Activated T-cell treated with anti-CD3 and anti-CD28 coated beads for 1 hour (primary cell): Measurements from ENCODE around the gene NUP188.
"Not testable (repeated sequence)": the region's sequence is repeated elsewhere in the genome, so short reads cannot be mapped to it uniquely, and the experiment has no call there.

Experiments
- DNase-seq: peaks from one replicate; pipeline ENCODE4 v3.0.0-alpha.2; 2020; ENCODE audit warnings: low read depth

NUP188 gene

DNA sequence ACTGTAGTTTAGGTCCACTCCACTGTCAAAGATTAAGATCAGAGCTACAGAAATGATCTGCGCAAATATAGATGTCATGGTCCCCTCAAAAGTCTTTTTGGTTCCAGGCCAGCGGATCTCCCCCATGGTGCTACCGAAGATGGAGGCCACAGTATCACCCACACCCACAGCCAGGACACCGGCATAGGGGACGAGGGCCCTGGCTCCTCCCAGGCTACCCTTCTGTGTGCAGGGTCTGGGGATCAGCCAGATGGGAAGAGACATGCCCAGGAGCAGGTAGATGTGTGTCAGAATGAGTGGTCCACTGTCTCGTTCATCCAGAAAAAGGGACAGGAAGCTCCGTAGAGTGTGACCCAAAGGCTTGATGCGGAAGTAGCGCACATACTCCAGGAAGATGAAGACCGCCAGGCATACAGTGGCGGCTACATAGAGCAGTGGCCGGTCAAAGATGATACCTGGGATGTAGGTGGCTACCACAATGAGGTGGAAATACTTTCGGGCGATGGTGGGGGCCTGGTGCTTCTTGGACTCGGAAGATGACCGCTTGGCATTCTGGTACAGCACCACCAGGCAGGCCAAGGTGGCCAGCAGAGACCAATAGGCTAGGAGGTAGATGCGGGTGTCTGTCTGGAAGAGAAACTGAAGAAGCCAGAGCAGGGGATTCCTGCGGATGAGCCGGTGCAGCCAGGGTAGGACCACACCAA lies 1.5 kb upstream of the NUP188 start:
- no peak for DNase-seq

- no peak for DNase-seq
These were observed 775 bp upstream of the NUP188 start for GRCh38 chr9:128946571-128947276.

- DNase-seq, result no peak
These were observed 297 bp upstream of the NUP188 start for GRCh38 chr9:128947277-128947526.

DNA sequence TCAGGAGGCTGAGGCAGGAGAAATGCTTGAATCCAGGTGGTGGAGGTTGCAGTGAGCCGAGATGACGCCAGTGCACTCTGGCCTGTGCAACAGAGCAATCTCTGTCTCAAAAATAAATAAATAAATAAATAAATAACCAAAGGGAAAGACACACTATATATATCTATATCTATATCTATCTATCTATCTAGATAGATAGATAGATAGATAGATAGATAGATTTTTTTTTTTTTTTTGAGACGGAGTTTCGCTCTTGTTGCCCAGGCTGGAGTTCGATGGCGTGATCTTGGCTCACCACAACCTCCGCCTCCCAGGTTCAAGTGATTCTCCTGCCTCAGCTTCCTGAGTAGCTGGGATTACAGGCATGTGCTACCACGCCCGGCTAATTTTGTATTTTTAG lies 13.9 kb downstream of the NUP188 start:
- DNase-seq, result not testable (repeated sequence)

- no peak for DNase-seq
These were observed 22.0 kb downstream of the NUP188 start for GRCh38 chr9:128969491-128969890.

DNA sequence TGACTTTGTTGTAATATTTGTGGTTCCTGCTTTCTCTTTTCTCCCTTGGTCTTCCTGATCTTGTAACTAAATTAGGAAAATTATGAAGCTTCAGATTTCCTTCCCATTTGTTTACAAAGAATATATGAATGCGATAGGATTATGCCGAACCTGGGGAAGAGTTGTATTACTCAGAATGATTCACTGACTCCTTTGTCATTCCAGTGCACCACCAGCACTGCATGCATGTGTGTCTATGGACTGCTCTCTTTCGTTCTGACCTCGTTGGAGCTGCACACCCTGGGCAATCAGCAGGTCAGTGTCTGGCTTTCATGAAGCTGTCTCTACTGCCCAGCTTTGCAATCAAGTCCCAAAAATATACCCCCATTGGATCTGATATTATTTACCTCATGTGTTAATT lies 25.5 kb downstream of the NUP188 start:
- DNase-seq, result no peak

DNA sequence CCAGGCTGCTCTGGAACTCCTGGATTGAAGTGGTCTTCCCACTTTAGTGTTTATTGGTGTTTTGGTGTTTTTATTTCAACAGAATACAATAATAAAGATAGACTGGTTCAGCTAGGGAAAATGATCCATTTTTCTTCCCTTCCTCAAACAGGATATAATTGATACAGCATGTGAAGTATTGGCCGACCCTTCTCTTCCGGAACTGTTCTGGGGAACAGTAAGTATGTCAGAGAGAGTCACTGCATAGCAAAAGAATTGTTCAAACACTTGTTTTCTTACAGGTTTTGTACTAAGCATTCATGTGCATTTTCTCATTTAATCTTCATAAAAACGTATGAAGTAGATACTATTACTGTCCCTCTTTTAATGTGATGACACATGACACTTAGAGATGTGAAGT lies 31.6 kb downstream of the NUP188 start:
- no peak for DNase-seq

GRCh38 chr9:128983536-128983935 lies 36.0 kb downstream of the NUP188 start:
- no peak for DNase-seq

- no peak for DNase-seq
These were observed 39.2 kb downstream of the NUP188 start for GRCh38 chr9:128986671-128987070.

GRCh38 chr9:128987805-128988204 lies 40.3 kb downstream of the NUP188 start:
- no peak for DNase-seq

- no peak for DNase-seq
These were observed 45.5 kb downstream of the NUP188 start for GRCh38 chr9:128992995-128993394.

DNA sequence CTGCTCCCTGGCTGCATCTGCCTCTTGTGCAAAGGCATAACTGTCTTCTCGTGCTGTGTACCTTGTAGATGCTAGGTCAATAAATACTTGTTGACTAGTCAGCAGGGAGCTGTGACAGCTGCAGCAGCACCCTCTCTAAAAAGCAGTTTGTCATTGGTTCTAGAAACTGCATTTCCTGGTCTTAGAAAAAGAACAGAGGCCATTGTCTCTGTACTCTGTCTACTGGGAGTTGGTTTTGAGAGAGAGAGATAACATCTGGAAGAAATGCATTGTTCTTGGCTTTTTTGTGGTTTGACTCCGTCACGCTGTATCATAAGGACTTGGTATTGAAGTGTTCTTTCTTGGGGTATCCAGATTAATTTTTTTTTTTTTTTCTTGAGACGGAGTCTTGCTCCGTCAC lies 48.3 kb downstream of the NUP188 start:
- DNase-seq, result no peak

DNA sequence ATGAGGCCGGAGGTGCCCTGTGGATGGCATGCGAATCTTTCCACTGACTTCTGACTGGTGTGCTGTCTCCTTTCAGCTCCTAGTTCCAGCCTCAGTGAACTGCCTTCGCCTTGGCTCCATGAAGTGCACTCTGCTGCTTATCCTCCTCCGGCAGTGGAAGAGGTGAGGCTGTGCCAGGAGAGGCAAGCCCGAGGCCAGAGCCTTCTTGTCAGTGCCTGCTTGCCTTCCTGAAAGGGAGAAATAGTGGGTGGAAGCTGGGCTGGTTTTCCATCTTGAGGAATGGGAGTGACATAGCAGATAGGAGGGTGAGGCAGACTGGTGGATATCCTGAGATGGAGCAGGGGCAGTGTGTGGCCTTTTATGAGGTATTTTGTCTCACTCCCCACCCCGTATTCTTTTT lies 51.0 kb downstream of the NUP188 start:
- no peak for DNase-seq

GRCh38 chr9:128999581-129000206 lies 52.2 kb downstream of the NUP188 start:
- DNase-seq, result no peak

GRCh38 chr9:129001504-129002325 lies 54.2 kb downstream of the NUP188 start:
- DNase-seq, result no peak

- no peak for DNase-seq
These were observed 55.5 kb downstream of the NUP188 start for GRCh38 chr9:129002992-129003391.

DNA sequence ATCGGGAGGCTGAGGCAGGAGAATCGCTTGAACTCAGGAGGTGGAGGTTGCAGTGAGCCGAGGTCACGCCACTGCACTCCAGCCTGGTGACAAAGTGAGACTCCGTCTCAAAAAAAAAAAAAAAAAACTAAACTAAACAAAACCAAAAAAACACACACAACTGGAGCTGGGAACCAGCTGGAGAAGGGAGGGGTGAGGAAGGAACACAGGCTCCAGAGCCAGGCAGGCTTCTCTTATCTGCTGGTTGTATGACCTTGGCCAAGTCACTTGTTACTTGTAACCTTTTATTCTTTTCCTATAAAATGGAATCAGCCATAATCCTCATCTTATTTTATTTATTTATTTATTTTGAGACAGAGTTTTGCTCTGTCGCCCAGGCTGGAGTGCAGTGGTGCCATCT lies 56.7 kb downstream of the NUP188 start:
- not testable (repeated sequence) for DNase-seq

DNA sequence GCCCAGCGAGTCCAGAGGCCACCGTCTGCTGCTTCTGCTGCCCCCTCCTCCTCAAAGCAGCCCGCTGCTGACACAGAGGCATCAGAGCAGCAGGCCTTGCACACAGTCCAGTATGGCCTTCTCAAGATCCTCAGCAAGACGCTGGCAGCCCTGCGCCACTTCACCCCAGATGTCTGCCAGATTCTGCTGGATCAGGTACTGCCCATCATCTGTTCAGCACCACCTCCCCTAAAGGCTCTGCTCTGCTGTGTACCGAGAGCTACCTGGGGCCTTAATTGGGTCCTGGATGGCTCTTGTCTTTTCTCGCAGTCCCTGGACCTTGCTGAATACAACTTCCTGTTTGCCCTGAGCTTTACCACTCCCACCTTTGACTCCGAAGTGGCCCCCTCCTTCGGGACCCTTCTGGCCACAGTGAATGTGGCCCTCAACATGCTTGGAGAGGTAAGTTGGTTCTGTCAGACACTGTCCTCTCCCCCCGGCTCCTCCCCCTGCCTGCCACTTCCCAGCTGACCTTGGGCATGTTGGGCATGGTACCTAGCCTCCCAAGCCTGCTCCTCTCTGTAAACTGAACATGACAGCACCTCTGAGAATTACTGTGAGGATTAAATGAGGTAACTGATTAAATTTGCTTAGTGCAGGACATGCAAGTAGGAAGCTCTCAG lies 58.0 kb downstream of the NUP188 start:
- no peak for DNase-seq

- DNase-seq, result peak; percentile 18
These were observed 59.0 kb downstream of the NUP188 start for GRCh38 chr9:129006328-129007034.

DNA sequence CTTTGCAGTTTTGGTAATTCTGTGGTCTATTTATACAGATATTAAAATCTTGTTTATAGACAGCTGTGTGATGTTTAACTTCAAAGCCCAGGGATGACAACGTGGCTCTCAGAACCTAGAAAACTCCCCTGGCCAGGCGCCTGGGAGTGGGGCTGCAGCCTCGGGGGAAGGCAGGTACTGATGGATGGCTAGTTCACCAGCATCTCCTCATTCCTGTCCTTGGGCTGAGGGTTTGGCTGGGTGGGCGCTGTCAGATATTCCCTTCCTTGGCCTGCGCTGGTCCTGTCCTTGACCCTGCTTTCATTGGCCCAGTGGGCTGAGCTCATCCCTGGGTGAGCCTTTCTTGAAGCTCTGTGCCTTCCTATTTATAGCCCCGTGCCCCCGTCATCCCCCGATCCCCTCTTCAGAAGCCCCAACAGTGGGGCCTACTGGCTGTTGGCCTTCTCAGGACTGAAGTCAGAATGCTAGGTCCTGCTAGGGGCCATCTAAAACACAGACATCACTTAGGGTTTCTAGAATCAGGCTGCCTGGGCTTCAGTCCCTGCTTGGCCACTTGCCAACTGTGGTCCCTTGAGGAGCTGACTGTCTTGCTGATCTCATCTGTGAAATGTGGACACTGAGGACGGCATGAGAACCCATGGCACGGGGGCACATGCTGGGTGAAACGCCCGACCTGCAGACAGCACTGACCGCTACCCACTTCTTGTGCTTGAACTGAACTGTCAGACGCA lies 59.7 kb downstream of the NUP188 start:
- DNase-seq, result no peak
